Measurements from ENCODE around the gene FOXF2.

Gene FOXF2

GRCh38 chr6:1390946-1391799, 1.8 kb downstream of the FOXF2 start:
- TF ChIP-seq, protein P1, sequence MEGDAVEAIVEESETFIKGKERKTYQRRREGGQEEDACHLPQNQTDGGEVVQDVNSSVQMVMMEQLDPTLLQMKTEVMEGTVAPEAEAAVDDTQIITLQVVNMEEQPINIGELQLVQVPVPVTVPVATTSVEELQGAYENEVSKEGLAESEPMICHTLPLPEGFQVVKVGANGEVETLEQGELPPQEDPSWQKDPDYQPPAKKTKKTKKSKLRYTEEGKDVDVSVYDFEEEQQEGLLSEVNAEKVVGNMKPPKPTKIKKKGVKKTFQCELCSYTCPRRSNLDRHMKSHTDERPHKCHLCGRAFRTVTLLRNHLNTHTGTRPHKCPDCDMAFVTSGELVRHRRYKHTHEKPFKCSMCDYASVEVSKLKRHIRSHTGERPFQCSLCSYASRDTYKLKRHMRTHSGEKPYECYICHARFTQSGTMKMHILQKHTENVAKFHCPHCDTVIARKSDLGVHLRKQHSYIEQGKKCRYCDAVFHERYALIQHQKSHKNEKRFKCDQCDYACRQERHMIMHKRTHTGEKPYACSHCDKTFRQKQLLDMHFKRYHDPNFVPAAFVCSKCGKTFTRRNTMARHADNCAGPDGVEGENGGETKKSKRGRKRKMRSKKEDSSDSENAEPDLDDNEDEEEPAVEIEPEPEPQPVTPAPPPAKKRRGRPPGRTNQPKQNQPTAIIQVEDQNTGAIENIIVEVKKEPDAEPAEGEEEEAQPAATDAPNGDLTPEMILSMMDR (IDR thresholded peaks at IDR 0.05): no peak

DNA sequence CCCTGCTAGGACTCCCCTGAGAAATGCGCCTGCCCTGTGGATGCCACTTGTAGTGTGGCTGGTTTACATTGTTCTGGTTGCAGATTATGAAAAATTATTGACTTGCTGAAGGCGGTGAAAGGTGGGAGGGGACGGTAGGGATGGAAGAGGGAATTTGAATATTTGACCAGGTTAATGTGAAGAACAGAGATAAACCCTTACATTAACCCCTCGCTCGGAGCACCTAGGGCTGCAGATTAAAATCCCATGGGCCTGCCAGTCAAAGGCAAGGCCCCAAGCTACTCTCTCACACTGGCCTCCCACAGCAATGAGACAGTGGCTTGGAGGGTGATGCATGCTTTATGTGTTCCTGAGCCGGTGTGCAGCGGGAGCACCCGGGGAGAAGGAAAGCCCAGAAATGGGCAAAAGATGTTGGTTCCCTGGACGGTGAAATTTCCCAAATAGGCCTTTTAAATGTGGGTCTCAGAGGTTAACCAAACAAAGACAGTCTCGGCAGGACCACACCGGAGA, 2.5 kb downstream of the FOXF2 start:
- TF ChIP-seq, protein P1 (IDR thresholded peaks at IDR 0.05): no peak

GRCh38 chr6:1392813-1393640, 3.7 kb downstream of the FOXF2 start:
- TF ChIP-seq, protein P1 (IDR thresholded peaks at IDR 0.05): no peak

- TF ChIP-seq, protein P1 (IDR thresholded peaks at IDR 0.05): no peak
Observed at GRCh38 chr6:1393641-1394283, 4.4 kb downstream of the FOXF2 start.

GRCh38 chr6:1394514-1395463, 5.4 kb downstream of the FOXF2 start:
- TF ChIP-seq, protein P1 (IDR thresholded peaks at IDR 0.05): no peak

GRCh38 chr6:1395506-1395905, 6.1 kb downstream of the FOXF2 start:
- TF ChIP-seq, protein P1 (IDR thresholded peaks at IDR 0.05): no peak

All from LNCAP (cell line).